Caco-2 (cell line): ENCODE measurements around the gene NFATC4. TPM values are rescaled to one million over a fixed set of nuclear protein-coding genes. Genes with fewer than 3 reads are reported as not detected.

ENCODE experiments used
- BruUV-seq: library from RNA; stranded (reverse); fragments of 400-500 nt; replicated peaks from 2 replicates; lab custom pipeline; 2021; lab: Mats Ljungman, UMichigan
- CTCF ChIA-PET: fragments of 300-600 bp; sonication (Branson Sonifier 250); formaldehyde crosslinking; loops from one replicate; lab custom pipeline; 2022; ENCODE audit warnings: antibody characterized with exemption; lab: Charles Lee
- POLR2A ChIA-PET: fragments of 300-600 bp; sonication (Branson Sonifier 250); formaldehyde crosslinking; loops from one replicate; lab custom pipeline; 2022; ENCODE audit warnings: antibody characterized with exemption; lab: Charles Lee
- DNase-seq, 2 experiments: peaks; one replicate each; pipeline versions ENCODE4 v3.0.0 to v3.0.0-alpha.2; 2020 to 2022
- H3K27me3 ChIP-seq: replicated peaks from 2 replicates; pipeline ENCODE4 v1.6.0; 2011; ENCODE audit warnings: low read length; ENCODE audit not compliant: control insufficient read depth, insufficient read depth
- H3K36me3 ChIP-seq: 2 replicates; pipeline ENCODE4 v1.5.1; 2011; ENCODE audit warnings: low read length; ENCODE audit not compliant: control insufficient read depth, insufficient read depth
- H3K4me1 ChIP-seq: fragments of 250-450 bp; sonication (Bioruptor Pico); 2 replicates; pipeline ENCODE4 v1.5.1; 2020; ENCODE audit warnings: mild to moderate bottlenecking
- H3K4me3 ChIP-seq: 2 replicates; pipeline ENCODE4 v1.5.1; 2011; ENCODE audit warnings: low read depth, mild to moderate bottlenecking, control low read depth, low read length
- H3K9me3 ChIP-seq: fragments of 250-450 bp; sonication (Bioruptor Pico); 2 replicates; pipeline ENCODE4 v1.5.1; 2020; ENCODE audit warnings: mild to moderate bottlenecking, moderate library complexity
- H3K27ac Mint-ChIP-seq: one replicate; pipeline ENCODE4 v1.8.0; 2022; ENCODE audit warnings: mixed read lengths; ENCODE audit not compliant: unreplicated experiment
- H3K27me3 Mint-ChIP-seq: one replicate; pipeline ENCODE4 v1.8.0; 2022; ENCODE audit warnings: mixed read lengths; ENCODE audit not compliant: insufficient read depth, unreplicated experiment
- H3K36me3 Mint-ChIP-seq: one replicate; pipeline ENCODE4 v1.8.0; 2022; ENCODE audit warnings: mild to moderate bottlenecking, mixed read lengths; ENCODE audit not compliant: insufficient read depth, unreplicated experiment
- H3K4me1 Mint-ChIP-seq: one replicate; pipeline ENCODE4 v1.8.0; 2022; ENCODE audit warnings: low read depth, mixed read lengths; ENCODE audit not compliant: unreplicated experiment
- H3K4me3 Mint-ChIP-seq: one replicate; pipeline ENCODE4 v1.8.0; 2022; ENCODE audit warnings: mild to moderate bottlenecking, moderate library complexity, mixed read lengths; ENCODE audit not compliant: unreplicated experiment
- H3K9me3 Mint-ChIP-seq: one replicate; pipeline ENCODE4 v1.8.0; 2022; ENCODE audit warnings: mixed read lengths; ENCODE audit not compliant: unreplicated experiment
- CTCF ChIP-seq, 2 experiments: fragments of 200-600 bp in 1 of 2; IDR thresholded peaks; 1 replicate in 1 of 2; 2 replicates in 1 of 2; pipeline versions ENCODE4 v1.5.1 to v1.8.0; 2011 to 2022; ENCODE audit warnings: antibody characterized with exemption in 1 of 2, control low read depth in 1 of 2, inconsistent platforms in 1 of 2, low read depth in 1 of 2, low read length in 1 of 2, mild to moderate bottlenecking in 1 of 2, moderate library complexity in 1 of 2; ENCODE audit not compliant: insufficient read depth in 1 of 2, severe bottlenecking in 1 of 2, unreplicated experiment in 1 of 2
- intact Hi-C: fragments of 100-400 bp; cut with micrococcal nuclease; formaldehyde crosslinking; loops from one replicate; pipeline ENCODE4 v1.10.0; 2022; ENCODE audit not compliant: unreplicated experiment
- total RNA-seq: library from RNA; stranded (reverse); gene quantifications from 2 replicates; pipeline ENCODE4 v1.2.3, GENCODE V29; 2022

NFATC4 gene
- total RNA-seq, 1 experiment from 2014 or later, result 0.88 TPM

GRCh38 chr14:24427537-24428508 lies 59.8 kb downstream of the NFATC4 start:
- Histone ChIP-seq H3K4me1 (peaks cover 71% of the 10 kb centered on the region), H3K4me3 (no peak overlapping the region), H3K36me3 (peaks cover 3% of the 10 kb centered on the region; the same call in 1 of the 2 replicates), H3K27me3 (no peaks in the 10 kb centered on the region), H3K9me3 (no peaks in the 10 kb centered on the region)
- BruUV-seq, result no TSS peak
- Mint-ChIP-seq H3K4me1 (peaks cover 33% of the 10 kb centered on the region), H3K4me3 (peak overlapping the region; percentile 48), H3K36me3 (peaks cover 7% of the 10 kb centered on the region), H3K27ac (peak overlapping the region; percentile 39), H3K27me3 (no peaks in the 10 kb centered on the region), H3K9me3 (no peaks in the 10 kb centered on the region)
- DNase-seq, result no peak
- ChIA-PET POLR2A (interaction anchor here (1.0 kb wide), 2 partner anchors 14 to 62 kb away, joined by 3 read pairs; no protein-coding TSS in a partner anchor), CTCF (interaction anchor here (1.2 to 2.3 kb wide), 3 partner anchors 8 to 95 kb away, joined by 5 to 23 read pairs (median 22); no protein-coding TSS in a partner anchor)
- TF ChIP-seq CTCF (IDR thresholded peaks at IDR 0.05; ENCODE audit: insufficient read depth in 1 of 2, low read depth in 1 of 2, low read length in 1 of 2, severe bottlenecking in 1 of 2, unreplicated experiment in 1 of 2), result no peak
- intact Hi-C loops, result loop anchor here (1.0 kb wide), 1 partner anchor 61 kb away; no protein-coding TSS in a partner anchor

- peaks cover 15% of the 10 kb centered on the region for H3K36me3 Mint-ChIP-seq
- H3K27ac Mint-ChIP-seq, result peak overlapping the region; percentile 85
- BruUV-seq, result no TSS peak
- H3K27me3 ChIP-seq, result no peaks in the 10 kb centered on the region
- TF ChIP-seq CTCF (IDR thresholded peaks at IDR 0.05; ENCODE audit: insufficient read depth in 1 of 2, low read depth in 1 of 2, low read length in 1 of 2, severe bottlenecking in 1 of 2, unreplicated experiment in 1 of 2), result no peak
- no peaks in the 10 kb centered on the region for H3K9me3 Mint-ChIP-seq
- no peak overlapping the region for H3K4me3 ChIP-seq
- peak overlapping the region; percentile 78 for H3K4me3 Mint-ChIP-seq
- ChIA-PET POLR2A (interaction anchor here (1.6 kb wide), 1 partner anchor 187 kb away, joined by 6 read pairs; the partner anchor contains the start of gene TINF2), CTCF (interaction anchor here (3.7 kb wide), 1 partner anchor 63 kb away, joined by 111 read pairs; no protein-coding TSS in a partner anchor)
- intact Hi-C loops, result no loop called here
- H3K36me3 ChIP-seq, result peaks cover 3% of the 10 kb centered on the region; the same call in 1 of the 2 replicates
- no peaks in the 10 kb centered on the region for H3K27me3 Mint-ChIP-seq
- peaks cover 68% of the 10 kb centered on the region for H3K4me1 ChIP-seq
- DNase-seq, result no peak
- H3K9me3 ChIP-seq, result no peaks in the 10 kb centered on the region
- peaks cover 39% of the 10 kb centered on the region for H3K4me1 Mint-ChIP-seq
Observed at GRCh38 chr14:24428628-24429394, 60.8 kb downstream of the NFATC4 start.

Other genes starting within 250 kb of the NFATC4 start
- gene FITM1, start 237.5 kb upstream of the NFATC4 start, total RNA-seq, result 0.39 and 0.44 TPM in 2 replicates
- 130 and 141 TPM in 2 replicates for gene PSME1, start 232.0 kb upstream of the NFATC4 start, total RNA-seq
- 31.1 and 32.4 TPM in 2 replicates for gene EMC9, start 226.6 kb upstream of the NFATC4 start, total RNA-seq
- gene PSME2, start 221.6 kb upstream of the NFATC4 start, total RNA-seq, result 142 and 145 TPM in 2 replicates
- 72.2 and 77.6 TPM in 2 replicates for gene RNF31, start 220.7 kb upstream of the NFATC4 start, total RNA-seq
- 54.1 and 55.4 TPM in 2 replicates for gene IRF9, start 206.9 kb upstream of the NFATC4 start, total RNA-seq
- 8.4 and 10.6 TPM in 2 replicates for gene REC8, start 196.1 kb upstream of the NFATC4 start, total RNA-seq
- 85.4 and 95.8 TPM in 2 replicates for gene IPO4, start 179.4 kb upstream of the NFATC4 start, total RNA-seq
- 41.9 and 47.1 TPM in 2 replicates for gene TM9SF1, start 172.7 kb upstream of the NFATC4 start, total RNA-seq
- gene TSSK4, start 162.5 kb upstream of the NFATC4 start, total RNA-seq, result not detected in 2 replicates
- 57.7 and 58.7 TPM in 2 replicates for gene CHMP4A, start 154.7 kb upstream of the NFATC4 start, total RNA-seq
- 19.6 and 20.5 TPM in 2 replicates for gene MDP1, start 152.1 kb upstream of the NFATC4 start, total RNA-seq
- gene NEDD8, start 135.8 kb upstream of the NFATC4 start, total RNA-seq, result 210 and 218 TPM in 2 replicates
- gene GMPR2, start 135.3 kb upstream of the NFATC4 start, total RNA-seq, result 76.9 and 80.1 TPM in 2 replicates
- 33.4 and 34.4 TPM in 2 replicates for gene TINF2, start 125.6 kb upstream of the NFATC4 start, total RNA-seq
- gene TGM1, start 105.0 kb upstream of the NFATC4 start, total RNA-seq, result 5.9 and 6.1 TPM in 2 replicates
- 27.1 and 30.4 TPM in 2 replicates for gene RABGGTA, start 96.6 kb upstream of the NFATC4 start, total RNA-seq
- 15.6 and 18.1 TPM in 2 replicates for gene DHRS1, start 68.4 kb upstream of the NFATC4 start, total RNA-seq
- gene NOP9, start 68.3 kb upstream of the NFATC4 start, total RNA-seq, result 35.1 and 38.3 TPM in 2 replicates
- gene CIDEB, start 60.2 kb upstream of the NFATC4 start, total RNA-seq, result 3.5 and 7.2 TPM in 2 replicates
- gene LTB4R2, start 58.0 kb upstream of the NFATC4 start, total RNA-seq, result 10.3 and 12.3 TPM in 2 replicates
- gene LTB4R, start 56.7 kb upstream of the NFATC4 start, total RNA-seq, result 7.3 and 7.8 TPM in 2 replicates
- gene ADCY4, start 33.1 kb upstream of the NFATC4 start, total RNA-seq, result 0.57 and 0.60 TPM in 2 replicates
- 1.5 TPM in 2 replicates for gene RIPK3, start 28.2 kb upstream of the NFATC4 start, total RNA-seq
- gene NYNRIN, start 30.8 kb downstream of the NFATC4 start, total RNA-seq, result 5.9 and 6.1 TPM in 2 replicates
- 1.1 and 1.4 TPM in 2 replicates for gene CBLN3, start 61.5 kb downstream of the NFATC4 start, total RNA-seq
- 50.0 and 50.5 TPM in 2 replicates for gene KHNYN, start 61.8 kb downstream of the NFATC4 start, total RNA-seq
- 44.1 and 45.8 TPM in 2 replicates for gene SDR39U1, start 74.6 kb downstream of the NFATC4 start, total RNA-seq
- gene CMA1, start 140.1 kb downstream of the NFATC4 start, total RNA-seq, result not detected in 2 replicates
- not detected in 2 replicates for gene CTSG, start 208.1 kb downstream of the NFATC4 start, total RNA-seq
- not detected in 2 replicates for gene GZMH, start 241.5 kb downstream of the NFATC4 start, total RNA-seq